ENCODE results near the gene CNGB1.

Gene CNGB1

DNA sequence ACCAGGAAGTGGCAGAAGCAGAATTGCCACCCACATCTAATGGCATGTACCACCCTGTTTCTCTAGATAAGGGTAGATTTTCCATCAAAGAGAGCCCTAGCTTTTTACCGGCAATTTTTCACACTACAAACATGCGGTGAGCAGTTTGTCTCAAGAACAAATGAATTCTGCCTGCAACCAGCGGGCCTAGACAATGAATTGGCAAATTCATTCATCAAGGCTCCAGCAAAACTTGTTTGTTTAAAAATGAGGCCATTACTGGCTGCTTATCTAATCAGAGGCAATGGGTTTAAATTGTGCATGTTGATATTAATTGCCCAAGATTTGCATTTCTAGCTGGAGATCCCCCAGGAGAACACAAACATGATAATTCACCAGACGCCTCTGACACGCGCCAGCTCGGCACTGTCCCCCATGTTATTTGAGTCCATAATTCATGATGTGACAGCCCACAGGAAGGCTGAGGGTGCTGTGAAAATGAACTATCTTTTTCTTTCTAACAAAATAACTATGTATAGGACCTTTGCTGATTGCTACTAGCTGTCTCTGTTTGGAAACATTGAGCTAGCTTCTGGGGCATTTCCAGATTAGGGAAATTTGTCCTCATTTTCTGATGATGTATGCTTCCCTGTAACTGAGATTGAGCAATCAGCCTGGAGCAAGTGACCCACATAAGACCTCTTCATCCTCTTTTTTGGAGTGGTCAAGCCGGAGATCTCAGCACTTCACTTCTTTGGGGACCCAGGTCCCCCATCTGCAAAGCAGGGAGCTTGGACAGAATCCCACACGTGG is 80.8 kb downstream of the CNGB1 start:
- H3F3A ChIP-seq (ENCODE audit: low read depth): no peaks in the 10 kb centered on the region
- no peaks in the 10 kb centered on the region for H3K9me3 ChIP-seq (ENCODE audit: insufficient read depth, low read depth, low read length)
- no peak overlapping the region for H3K4me2 ChIP-seq (ENCODE audit: low read depth, low read length, poor library complexity, severe bottlenecking)
- H3K4me1 ChIP-seq (ENCODE audit: insufficient read depth, low read length, poor library complexity, severe bottlenecking): peaks cover 5% of the 10 kb centered on the region
- no peaks in the 10 kb centered on the region for H3K9me2 ChIP-seq (replicated peaks; ENCODE audit: low read depth, low read length)
- H3K4me3 ChIP-seq (ENCODE audit: low read length, poor library complexity, severe bottlenecking): no peak overlapping the region
- no peaks in the 10 kb centered on the region for H4K20me1 ChIP-seq (ENCODE audit: insufficient read depth, low read length, poor library complexity, severe bottlenecking)
- H3K9ac ChIP-seq (ENCODE audit: low read depth, low read length, poor library complexity, severe bottlenecking): no peak overlapping the region
- no peaks in the 10 kb centered on the region for H3K36me3 ChIP-seq (ENCODE audit: insufficient read depth, low read length)
- H3K27me3 ChIP-seq (ENCODE audit: insufficient read depth, low read length, poor library complexity, severe bottlenecking): no peaks in the 10 kb centered on the region
- TF ChIP-seq, protein P1, sequence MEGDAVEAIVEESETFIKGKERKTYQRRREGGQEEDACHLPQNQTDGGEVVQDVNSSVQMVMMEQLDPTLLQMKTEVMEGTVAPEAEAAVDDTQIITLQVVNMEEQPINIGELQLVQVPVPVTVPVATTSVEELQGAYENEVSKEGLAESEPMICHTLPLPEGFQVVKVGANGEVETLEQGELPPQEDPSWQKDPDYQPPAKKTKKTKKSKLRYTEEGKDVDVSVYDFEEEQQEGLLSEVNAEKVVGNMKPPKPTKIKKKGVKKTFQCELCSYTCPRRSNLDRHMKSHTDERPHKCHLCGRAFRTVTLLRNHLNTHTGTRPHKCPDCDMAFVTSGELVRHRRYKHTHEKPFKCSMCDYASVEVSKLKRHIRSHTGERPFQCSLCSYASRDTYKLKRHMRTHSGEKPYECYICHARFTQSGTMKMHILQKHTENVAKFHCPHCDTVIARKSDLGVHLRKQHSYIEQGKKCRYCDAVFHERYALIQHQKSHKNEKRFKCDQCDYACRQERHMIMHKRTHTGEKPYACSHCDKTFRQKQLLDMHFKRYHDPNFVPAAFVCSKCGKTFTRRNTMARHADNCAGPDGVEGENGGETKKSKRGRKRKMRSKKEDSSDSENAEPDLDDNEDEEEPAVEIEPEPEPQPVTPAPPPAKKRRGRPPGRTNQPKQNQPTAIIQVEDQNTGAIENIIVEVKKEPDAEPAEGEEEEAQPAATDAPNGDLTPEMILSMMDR (conservative IDR thresholded peaks at IDR 0.05; ENCODE audit: low read length): no peak
- no peak for TF ChIP-seq EZH2phosphoT487 (IDR thresholded peaks at IDR 0.05; ENCODE audit: borderline replicate concordance)
- H3K79me2 ChIP-seq (ENCODE audit: insufficient read depth, low read length): no peaks in the 10 kb centered on the region
- H2AFZ ChIP-seq (ENCODE audit: low read length): no peak overlapping the region

- Histone ChIP-seq H3K4me3 (ENCODE audit: low read length, poor library complexity, severe bottlenecking) (no peak overlapping the region), H3F3A (ENCODE audit: low read depth) (no peaks in the 10 kb centered on the region), H3K9ac (ENCODE audit: low read depth, low read length, poor library complexity, severe bottlenecking) (no peak overlapping the region), H4K20me1 (ENCODE audit: insufficient read depth, low read length, poor library complexity, severe bottlenecking) (no peaks in the 10 kb centered on the region), H3K79me2 (ENCODE audit: insufficient read depth, low read length) (no peaks in the 10 kb centered on the region), H3K9me3 (ENCODE audit: insufficient read depth, low read depth, low read length) (no peaks in the 10 kb centered on the region), H2AFZ (ENCODE audit: low read length) (no peak overlapping the region), H3K36me3 (ENCODE audit: insufficient read depth, low read length) (no peaks in the 10 kb centered on the region), H3K27me3 (ENCODE audit: insufficient read depth, low read length, poor library complexity, severe bottlenecking) (no peaks in the 10 kb centered on the region), H3K4me1 (ENCODE audit: insufficient read depth, low read length, poor library complexity, severe bottlenecking) (peaks cover 5% of the 10 kb centered on the region), H3K4me2 (ENCODE audit: low read depth, low read length, poor library complexity, severe bottlenecking) (no peak overlapping the region), H3K9me2 (replicated peaks; ENCODE audit: low read depth, low read length) (no peaks in the 10 kb centered on the region)
- no peak for TF ChIP-seq EZH2phosphoT487 (IDR thresholded peaks at IDR 0.05; ENCODE audit: borderline replicate concordance)
- TF ChIP-seq, protein P1 (conservative IDR thresholded peaks at IDR 0.05; ENCODE audit: low read length): no peak
Measured at GRCh38 chr16:57889522-57889921, 81.4 kb downstream of the CNGB1 start.

GRCh38 chr16:57889111-57889510 is 81.8 kb downstream of the CNGB1 start:
- H2AFZ ChIP-seq (ENCODE audit: low read length): no peak overlapping the region
- H3K4me2 ChIP-seq (ENCODE audit: low read depth, low read length, poor library complexity, severe bottlenecking): no peak overlapping the region
- H3K9me2 ChIP-seq (replicated peaks; ENCODE audit: low read depth, low read length): no peaks in the 10 kb centered on the region
- H3K9me3 ChIP-seq (ENCODE audit: insufficient read depth, low read depth, low read length): no peaks in the 10 kb centered on the region
- H3K9ac ChIP-seq (ENCODE audit: low read depth, low read length, poor library complexity, severe bottlenecking): no peak overlapping the region
- no peaks in the 10 kb centered on the region for H3K79me2 ChIP-seq (ENCODE audit: insufficient read depth, low read length)
- H4K20me1 ChIP-seq (ENCODE audit: insufficient read depth, low read length, poor library complexity, severe bottlenecking): no peaks in the 10 kb centered on the region
- no peak for TF ChIP-seq EZH2phosphoT487 (IDR thresholded peaks at IDR 0.05; ENCODE audit: borderline replicate concordance)
- TF ChIP-seq, protein P1 (conservative IDR thresholded peaks at IDR 0.05; ENCODE audit: low read length): no peak
- H3F3A ChIP-seq (ENCODE audit: low read depth): no peaks in the 10 kb centered on the region
- no peaks in the 10 kb centered on the region for H3K27me3 ChIP-seq (ENCODE audit: insufficient read depth, low read length, poor library complexity, severe bottlenecking)
- peaks cover 5% of the 10 kb centered on the region for H3K4me1 ChIP-seq (ENCODE audit: insufficient read depth, low read length, poor library complexity, severe bottlenecking)
- H3K4me3 ChIP-seq (ENCODE audit: low read length, poor library complexity, severe bottlenecking): no peak overlapping the region
- no peaks in the 10 kb centered on the region for H3K36me3 ChIP-seq (ENCODE audit: insufficient read depth, low read length)

Data from Loucy (cell line).